Activated CD4-positive, alpha-beta T cell treated with anti-CD3 and anti-CD28 coated beads, Interleukin-2, amount 50 U/mL, for 48 hours (primary cell): ENCODE data around the gene ILDR2.

Source experiments
- DNase-seq, 2 experiments: peaks; one replicate each; pipeline ENCODE4 v3.0.0-alpha.2; 2020

Gene ILDR2

GRCh38 chr1:166920561-166921475 is 54.5 kb downstream of the ILDR2 start:
- DNase-seq, result peak in 1 of 2 experiments; percentile 3

DNA sequence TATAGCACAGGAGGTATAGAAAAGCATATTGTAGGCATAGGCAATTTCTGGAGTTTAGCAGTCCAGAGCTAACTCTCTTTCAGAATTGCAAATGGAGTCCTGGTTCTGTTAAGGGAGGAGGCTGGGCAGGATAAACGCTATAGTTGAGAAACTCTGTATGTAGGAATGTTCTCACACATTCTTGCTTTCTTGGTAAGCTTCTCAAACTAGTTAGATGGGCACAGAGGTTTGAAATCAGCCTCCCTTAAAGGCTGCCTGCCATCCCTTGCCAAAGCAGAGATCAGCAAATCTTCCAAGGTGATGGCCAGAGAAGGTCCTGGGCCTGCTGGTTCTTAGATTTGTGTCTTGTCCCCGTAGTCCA is 56.4 kb downstream of the ILDR2 start:
- no peak for DNase-seq

DNA sequence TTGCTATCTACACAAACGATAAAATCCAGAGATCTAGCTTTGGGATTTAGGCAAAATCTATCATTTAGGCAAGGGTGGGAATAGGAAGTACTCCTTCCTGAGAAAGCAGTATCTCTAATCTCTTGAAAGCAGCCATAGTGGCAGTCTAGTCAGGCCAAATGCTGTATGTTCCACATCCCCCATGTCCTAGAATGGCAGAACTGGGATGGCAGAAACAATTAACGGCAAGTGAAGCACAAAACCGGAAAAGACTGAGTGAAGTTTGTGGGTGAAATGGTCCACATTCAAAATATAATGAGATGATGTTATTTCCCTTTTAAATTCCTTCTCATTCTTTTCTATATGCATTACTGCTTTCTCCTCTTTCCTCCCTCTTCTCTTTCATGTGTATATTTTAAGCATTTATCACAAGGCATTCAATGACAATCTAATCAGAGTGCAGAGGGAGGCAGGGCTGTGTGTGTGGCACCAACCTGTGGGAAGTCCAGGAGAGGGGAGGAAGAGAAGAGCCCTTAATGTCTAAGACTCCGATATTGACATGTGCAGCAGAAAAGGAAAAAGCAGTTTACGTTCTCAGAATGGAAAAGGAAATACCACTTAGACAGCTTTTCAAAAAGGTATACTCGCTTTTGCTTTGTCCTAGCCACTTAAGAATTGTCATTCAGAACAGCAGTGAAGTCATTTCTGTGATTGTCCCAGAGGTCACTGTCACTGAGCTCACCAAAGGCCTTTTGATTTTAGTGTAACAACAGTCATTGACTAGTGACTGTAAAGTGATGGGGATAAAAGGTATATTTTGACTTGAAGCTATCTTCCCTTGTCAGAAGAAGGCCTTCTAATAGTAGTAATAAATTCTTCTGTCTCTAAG is 57.0 kb downstream of the ILDR2 start:
- no peak for DNase-seq

GRCh38 chr1:166915941-166916340 is 59.4 kb downstream of the ILDR2 start:
- no peak for DNase-seq

DNA sequence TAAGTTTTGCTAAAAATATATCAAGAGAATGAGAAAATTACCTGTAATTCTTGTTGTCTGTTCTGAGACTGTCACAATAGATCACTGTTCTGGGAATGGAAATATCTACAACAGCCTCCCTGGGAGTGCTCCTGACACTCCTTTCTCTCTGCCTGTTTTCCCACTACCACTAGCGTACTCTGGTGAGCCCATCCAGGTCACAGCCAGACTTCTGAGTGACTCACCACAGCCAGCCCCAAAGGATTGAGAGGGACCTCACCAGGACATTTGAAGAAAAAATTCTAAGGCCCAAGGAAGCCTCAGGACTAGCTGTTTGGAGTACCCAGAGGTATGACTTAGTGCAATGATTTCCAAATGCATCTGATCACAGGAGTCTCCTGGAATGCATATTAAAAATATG is 60.3 kb downstream of the ILDR2 start:
- no peak for DNase-seq

GRCh38 chr1:166914111-166914510 is 61.2 kb downstream of the ILDR2 start:
- no peak for DNase-seq

GRCh38 chr1:166911624-166912023 is 63.7 kb downstream of the ILDR2 start:
- no peak for DNase-seq

GRCh38 chr1:166910396-166910994 is 64.8 kb downstream of the ILDR2 start:
- DNase-seq, result peak; percentile 71 to 80

GRCh38 chr1:166908942-166909341 is 66.4 kb downstream of the ILDR2 start:
- no peak for DNase-seq

DNA sequence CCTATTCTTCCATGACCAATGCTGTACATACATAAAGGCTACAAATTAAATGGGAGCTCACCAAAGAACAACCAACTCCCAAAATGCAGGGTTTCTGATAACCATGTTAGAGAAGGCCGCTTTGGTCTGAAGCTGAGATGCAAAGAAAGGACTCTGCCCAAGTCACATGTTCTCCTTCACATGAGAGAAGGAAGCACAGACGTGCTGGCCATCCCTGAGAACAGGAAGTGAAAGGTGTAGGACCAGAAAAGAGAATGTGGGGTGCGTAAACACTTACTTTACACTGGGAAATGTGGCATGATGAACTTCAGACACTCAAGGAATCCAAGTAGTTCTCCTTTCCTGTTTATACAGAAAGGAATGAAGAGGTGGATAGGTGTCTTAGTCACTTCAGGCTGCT is 67.6 kb downstream of the ILDR2 start:
- no peak for DNase-seq

- DNase-seq, result no peak
Measured at GRCh38 chr1:166907051-166907450, 68.3 kb downstream of the ILDR2 start.

- DNase-seq, result no peak
Measured at GRCh38 chr1:166906647-166907046, 68.7 kb downstream of the ILDR2 start.

DNA sequence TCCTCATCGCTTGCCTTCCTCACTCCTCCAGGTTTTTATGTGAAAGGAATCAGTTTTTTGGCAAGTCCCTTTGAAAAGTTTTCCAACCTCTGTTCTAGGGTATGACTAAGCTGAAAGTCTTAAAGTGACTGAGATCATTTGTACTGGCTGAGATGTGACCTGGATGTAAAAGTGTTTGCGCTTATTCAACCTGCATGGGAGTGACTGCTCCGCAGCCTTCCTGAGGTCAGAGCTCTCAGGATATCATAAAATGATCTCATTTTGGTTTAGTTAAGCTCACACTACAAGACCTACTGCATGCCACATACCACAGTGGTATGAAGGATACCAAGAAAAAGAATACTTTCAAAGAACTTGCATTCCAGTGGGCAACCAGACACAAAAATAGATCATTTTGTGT is 69.4 kb downstream of the ILDR2 start:
- peak in 1 of 2 experiments; percentile 10 for DNase-seq

DNA sequence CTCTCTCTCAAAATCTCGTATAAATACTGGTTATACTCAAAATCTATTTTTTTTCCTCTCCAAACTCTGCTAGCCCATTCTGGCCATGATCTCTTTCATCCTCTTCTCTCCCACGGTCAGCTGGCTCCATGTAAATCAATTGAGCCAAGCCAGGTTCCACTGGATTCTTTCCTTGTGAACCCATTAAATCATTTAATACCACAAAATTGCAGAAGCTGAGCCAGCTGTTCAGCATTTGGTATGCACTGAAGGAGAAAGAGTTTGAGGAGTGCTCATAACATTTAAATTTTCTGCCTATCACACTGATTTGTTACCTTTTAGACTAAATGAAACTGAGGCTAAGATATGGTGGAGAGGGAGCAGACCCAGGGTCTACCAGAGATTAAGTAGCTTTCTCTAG is 70.2 kb downstream of the ILDR2 start:
- DNase-seq, result no peak

- no peak for DNase-seq
Measured at GRCh38 chr1:166903232-166903631, 72.1 kb downstream of the ILDR2 start.

DNA sequence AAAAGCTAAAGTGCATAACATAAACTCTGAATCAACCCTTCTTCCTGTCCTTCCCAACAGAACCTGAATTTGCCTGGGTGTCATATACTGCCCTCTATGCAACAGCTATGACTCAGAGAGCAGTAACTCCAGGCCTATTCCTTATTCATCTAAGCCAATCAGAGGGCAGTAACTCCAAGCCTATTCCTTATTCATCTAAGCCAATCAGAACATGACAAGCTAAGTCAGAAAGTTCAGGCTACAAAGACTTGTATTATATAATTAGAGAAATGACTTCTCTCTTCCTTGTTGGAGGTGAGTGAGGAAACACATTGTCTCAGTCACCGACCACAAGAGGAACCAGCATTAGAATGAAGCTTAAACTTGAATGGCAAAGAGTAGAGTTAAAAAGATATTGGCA is 73.1 kb downstream of the ILDR2 start:
- DNase-seq, result no peak

- DNase-seq, result no peak
Measured at GRCh38 chr1:166900987-166901386, 74.4 kb downstream of the ILDR2 start.

DNA sequence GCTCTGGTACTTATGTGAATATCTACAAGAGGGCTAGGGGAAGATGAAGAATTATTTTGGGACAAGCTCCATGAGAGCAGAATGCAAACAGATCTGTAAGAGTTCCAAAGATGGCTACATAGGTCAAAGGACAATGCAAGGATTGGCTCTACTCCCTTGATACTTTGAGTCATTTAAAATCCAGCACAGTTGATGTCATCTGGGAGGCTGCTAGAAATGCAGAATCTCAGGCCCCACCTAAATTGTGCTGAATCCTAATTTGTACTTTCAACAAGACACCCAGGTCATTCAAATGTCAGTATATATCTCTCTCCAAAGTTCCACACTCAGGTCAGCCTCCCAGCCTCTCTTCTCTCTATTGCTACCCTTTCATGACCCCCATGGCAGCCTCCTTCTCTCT is 75.6 kb downstream of the ILDR2 start:
- DNase-seq, result no peak

- DNase-seq, result no peak
Measured at GRCh38 chr1:166895766-166896165, 79.6 kb downstream of the ILDR2 start.

DNA sequence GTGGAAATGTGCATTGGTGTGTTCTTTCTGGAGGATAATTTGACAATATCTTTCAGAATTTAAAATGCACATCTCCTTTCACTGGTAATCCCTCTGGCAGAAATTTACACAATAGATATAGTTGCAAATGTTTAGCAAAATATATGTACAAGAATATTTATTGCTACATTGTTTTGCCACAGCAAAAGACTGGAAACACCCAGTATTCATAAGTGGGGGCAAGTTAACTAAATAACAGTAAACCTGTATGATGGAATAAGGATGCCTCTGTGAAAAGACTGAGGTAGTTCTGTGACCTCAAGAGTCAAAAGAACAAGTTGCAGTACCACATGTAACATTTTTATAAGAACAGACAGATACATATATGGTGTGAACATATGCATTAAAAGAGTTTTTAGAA is 85.6 kb downstream of the ILDR2 start:
- DNase-seq, result no peak

DNA sequence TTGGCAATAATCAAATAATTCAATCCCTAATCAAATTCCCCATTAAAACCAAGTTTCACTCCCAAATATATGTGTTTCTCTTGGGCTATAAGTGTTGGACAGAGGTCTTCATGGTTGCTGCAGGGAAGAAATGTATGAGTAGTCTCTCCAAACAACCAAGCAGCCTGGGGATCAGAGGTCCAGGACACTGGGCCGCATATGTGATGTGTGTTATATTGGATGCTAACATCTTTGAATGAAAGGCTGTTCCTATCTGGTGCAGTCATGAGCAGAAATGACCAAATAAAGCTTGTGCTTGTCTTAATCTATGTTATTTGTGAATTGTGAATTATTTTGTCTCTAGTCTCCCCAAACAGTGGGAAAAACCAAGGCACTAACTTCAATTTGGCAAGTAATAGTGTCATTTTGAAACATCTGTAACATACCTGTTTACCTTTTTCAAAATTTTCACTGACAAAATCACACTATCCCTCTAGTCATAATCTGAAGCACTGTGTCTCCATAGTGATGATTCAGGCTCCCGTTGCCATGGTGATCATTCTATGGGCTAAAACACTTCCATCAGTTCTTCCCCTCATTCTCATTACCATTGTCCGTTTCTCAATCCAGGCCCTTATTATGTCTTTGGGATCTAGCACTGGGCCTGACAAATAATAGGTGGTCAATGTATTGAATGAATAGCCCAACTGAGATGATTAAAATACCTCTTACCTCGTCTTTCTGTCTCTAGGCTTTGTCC is 86.8 kb downstream of the ILDR2 start:
- DNase-seq, result no peak

DNA sequence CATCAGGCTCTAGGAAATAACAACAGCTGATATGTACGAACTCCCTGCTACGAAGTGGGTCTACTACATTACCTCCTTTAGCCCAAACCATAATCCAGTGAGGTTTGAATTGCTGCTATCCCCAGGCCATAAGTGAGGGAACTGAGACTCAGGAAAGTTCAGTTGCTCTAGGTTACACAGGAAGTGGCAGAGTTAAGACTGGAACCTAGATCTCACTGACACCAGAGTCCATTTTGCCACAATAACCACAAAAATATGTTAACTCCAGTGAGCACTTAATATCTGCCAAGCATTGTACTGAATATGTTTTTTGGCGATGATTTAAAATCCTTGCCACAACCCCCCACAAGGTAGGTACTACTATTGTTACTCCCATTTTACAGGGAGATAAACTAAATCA is 90.4 kb downstream of the ILDR2 start:
- no peak for DNase-seq
